Measurements from ENCODE around the gene CMIP.

- TF ChIP-seq EP300 (IDR thresholded peaks at IDR 0.05; ENCODE audit: borderline replicate concordance in 1 of 2, low read depth in 1 of 2, low read length in 1 of 2) = no peak
- TF ChIP-seq CTCF (IDR thresholded peaks at IDR 0.05) = no peak
- no peak for TF ChIP-seq JUND (IDR thresholded peaks at IDR 0.05)
- TF ChIP-seq, protein P1, sequence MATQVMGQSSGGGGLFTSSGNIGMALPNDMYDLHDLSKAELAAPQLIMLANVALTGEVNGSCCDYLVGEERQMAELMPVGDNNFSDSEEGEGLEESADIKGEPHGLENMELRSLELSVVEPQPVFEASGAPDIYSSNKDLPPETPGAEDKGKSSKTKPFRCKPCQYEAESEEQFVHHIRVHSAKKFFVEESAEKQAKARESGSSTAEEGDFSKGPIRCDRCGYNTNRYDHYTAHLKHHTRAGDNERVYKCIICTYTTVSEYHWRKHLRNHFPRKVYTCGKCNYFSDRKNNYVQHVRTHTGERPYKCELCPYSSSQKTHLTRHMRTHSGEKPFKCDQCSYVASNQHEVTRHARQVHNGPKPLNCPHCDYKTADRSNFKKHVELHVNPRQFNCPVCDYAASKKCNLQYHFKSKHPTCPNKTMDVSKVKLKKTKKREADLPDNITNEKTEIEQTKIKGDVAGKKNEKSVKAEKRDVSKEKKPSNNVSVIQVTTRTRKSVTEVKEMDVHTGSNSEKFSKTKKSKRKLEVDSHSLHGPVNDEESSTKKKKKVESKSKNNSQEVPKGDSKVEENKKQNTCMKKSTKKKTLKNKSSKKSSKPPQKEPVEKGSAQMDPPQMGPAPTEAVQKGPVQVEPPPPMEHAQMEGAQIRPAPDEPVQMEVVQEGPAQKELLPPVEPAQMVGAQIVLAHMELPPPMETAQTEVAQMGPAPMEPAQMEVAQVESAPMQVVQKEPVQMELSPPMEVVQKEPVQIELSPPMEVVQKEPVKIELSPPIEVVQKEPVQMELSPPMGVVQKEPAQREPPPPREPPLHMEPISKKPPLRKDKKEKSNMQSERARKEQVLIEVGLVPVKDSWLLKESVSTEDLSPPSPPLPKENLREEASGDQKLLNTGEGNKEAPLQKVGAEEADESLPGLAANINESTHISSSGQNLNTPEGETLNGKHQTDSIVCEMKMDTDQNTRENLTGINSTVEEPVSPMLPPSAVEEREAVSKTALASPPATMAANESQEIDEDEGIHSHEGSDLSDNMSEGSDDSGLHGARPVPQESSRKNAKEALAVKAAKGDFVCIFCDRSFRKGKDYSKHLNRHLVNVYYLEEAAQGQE (IDR thresholded peaks at IDR 0.05; ENCODE audit: low read depth, low read length) = no peak
- no peak for TF ChIP-seq GABPA (IDR thresholded peaks at IDR 0.05; ENCODE audit: low read depth)
- TF ChIP-seq, protein P2, sequence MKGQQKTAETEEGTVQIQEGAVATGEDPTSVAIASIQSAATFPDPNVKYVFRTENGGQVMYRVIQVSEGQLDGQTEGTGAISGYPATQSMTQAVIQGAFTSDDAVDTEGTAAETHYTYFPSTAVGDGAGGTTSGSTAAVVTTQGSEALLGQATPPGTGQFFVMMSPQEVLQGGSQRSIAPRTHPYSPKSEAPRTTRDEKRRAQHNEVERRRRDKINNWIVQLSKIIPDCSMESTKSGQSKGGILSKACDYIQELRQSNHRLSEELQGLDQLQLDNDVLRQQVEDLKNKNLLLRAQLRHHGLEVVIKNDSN (IDR thresholded peaks at IDR 0.05; ENCODE audit: borderline replicate concordance, low read depth) = no peak
- TF ChIP-seq NRF1 (IDR thresholded peaks at IDR 0.05; ENCODE audit: low read depth, low read length) = no peak
- TF ChIP-seq, protein P3, sequence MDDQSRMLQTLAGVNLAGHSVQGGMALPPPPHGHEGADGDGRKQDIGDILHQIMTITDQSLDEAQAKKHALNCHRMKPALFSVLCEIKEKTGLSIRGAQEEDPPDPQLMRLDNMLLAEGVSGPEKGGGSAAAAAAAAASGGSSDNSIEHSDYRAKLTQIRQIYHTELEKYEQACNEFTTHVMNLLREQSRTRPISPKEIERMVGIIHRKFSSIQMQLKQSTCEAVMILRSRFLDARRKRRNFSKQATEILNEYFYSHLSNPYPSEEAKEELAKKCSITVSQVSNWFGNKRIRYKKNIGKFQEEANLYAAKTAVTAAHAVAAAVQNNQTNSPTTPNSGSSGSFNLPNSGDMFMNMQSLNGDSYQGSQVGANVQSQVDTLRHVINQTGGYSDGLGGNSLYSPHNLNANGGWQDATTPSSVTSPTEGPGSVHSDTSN (IDR thresholded peaks at IDR 0.05) = no peak
These were observed 181.6 kb downstream of the CMIP start for GRCh38 chr16:81626181-81626674.

All from SK-N-SH (cell line).